Upper lobe of left lung (tissue), 6 donors: ENCODE data around the gene WASF3. TPM values are rescaled to one million over a fixed set of nuclear protein-coding genes. Genes with fewer than 3 reads are reported as not detected.

Experiments
- ATAC-seq, 2 donors: fragments of 200-7000 bp; cut with Tn5 transposase; one replicate each; pipeline ENCODE4 v1.9.1; 2022; ENCODE audit warnings: mild to moderate bottlenecking in 2 of 2, moderate library complexity in 2 of 2; ENCODE audit not compliant: low FRiP score in 2 of 2
- DNase-seq, 2 donors: peaks; one replicate each; pipeline ENCODE4 v3.0.0-alpha.2; 2019 to 2020
- H3K27ac ChIP-seq, 4 donors: fragments of 200-600 bp; sonication (generic); one replicate each; pipeline ENCODE4 v1.5.1; 2016 to 2019
- H3K27me3 ChIP-seq, 4 donors: fragments of 200-600 bp; sonication (generic); one replicate each; pipeline ENCODE4 v1.5.1; 2017 to 2019
- H3K36me3 ChIP-seq, 4 donors: fragments of 200-600 bp; sonication (generic); one replicate each; pipeline ENCODE4 v1.5.1; 2016 to 2019
- H3K4me1 ChIP-seq, 4 donors: fragments of 200-600 bp; sonication (generic); one replicate each; pipeline ENCODE4 v1.5.1; 2018 to 2019
- H3K4me3 ChIP-seq, 4 donors: fragments of 200-600 bp; sonication (generic); one replicate each; pipeline ENCODE4 v1.5.1; 2017 to 2019; ENCODE audit warnings: mild to moderate bottlenecking in 2 of 4, moderate library complexity in 1 of 4
- H3K9me3 ChIP-seq, 4 donors: fragments of 200-600 bp; sonication (generic); one replicate each; pipeline ENCODE4 v1.5.1; 2018 to 2019
- EP300 ChIP-seq, 4 donors: sonication (generic); formaldehyde crosslinking; IDR thresholded peaks; one replicate each; pipeline ENCODE4 v1.5.1; 2017; ENCODE audit warnings: antibody characterized with exemption in 4 of 4, control low read depth in 2 of 4
- POLR2A ChIP-seq, 4 donors: fragments of 450-650 bp; IDR thresholded peaks; one replicate each; pipeline ENCODE4 v1.5.1; 2016 to 2017; ENCODE audit warnings: antibody characterized with exemption in 4 of 4, mild to moderate bottlenecking in 2 of 4
- POLR2AphosphoS5 ChIP-seq, 2 donors: sonication (generic); formaldehyde crosslinking; IDR thresholded peaks; one replicate each; pipeline ENCODE4 v1.5.1; 2017; ENCODE audit warnings: antibody characterized with exemption in 2 of 2
- WGBS, 2 donors: methylation state at CpG; one replicate each; pipeline ENCODE4 v1.1.5; 2017 to 2018; 5-methylcytosine and 5-hydroxymethylcytosine counted together
- total RNA-seq, 6 donors: library from RNA; depleted of rRNA in 4 of 6; stranded (reverse); fragments of >200 nt in 4 of 6; gene quantifications; one replicate each; pipeline versions ENCODE4 v1.1.0 to v1.2.1, GENCODE V29; 2016 to 2021
- TF ChIP-seq, protein P1 (sequence below), 6 experiments: fragments of 450-650 bp in 4 of 6; fragments of 200-600 bp in 2 of 6; sonication (generic) in 2 of 6; IDR thresholded peaks; one replicate each; pipeline ENCODE4 v1.5.1; 2016 to 2019; ENCODE audit warnings: antibody characterized with exemption in 6 of 6
- donor health status: DM: no; HTN: no; CAD: no; lungs with moderate emphysema.
- donor health status: DM: no; HTN: yes; CAD: no; lungs with severe emphysema.

Gene WASF3
- total RNA-seq, 6 donors from 2014 or later: 12.6 to 23.0 (median 20.2) TPM

DNA sequence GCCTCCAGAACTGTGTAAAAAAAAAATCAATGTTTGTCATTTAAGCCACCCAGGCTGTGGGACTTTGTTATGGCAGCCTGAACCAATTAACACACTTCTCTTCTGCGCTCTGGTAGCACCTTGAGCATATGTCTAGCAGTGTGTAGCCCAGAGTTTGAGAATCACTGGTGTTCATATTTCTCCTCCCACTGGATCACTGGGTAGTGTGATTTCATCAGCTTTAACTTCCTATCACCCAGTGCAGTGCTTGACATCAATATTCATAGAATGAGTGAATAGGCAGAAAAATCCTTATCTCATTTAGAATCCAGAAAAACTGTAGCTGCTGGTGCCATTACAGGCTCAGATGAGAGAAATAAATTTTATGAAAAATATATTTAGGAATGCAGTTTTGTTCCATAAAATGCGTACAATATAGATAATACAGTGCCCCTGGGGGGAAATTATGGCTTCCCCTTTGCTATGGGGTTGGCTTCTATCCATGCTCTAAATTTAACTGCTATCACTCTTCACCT is 30.7 kb upstream of the WASF3 start:
- Histone ChIP-seq H3K36me3 (no peaks in the 10 kb centered on the region), H3K4me1 (no peaks in the 10 kb centered on the region), H3K27ac (no peak overlapping the region), H3K4me3 (no peak overlapping the region), H3K9me3 (no peaks in the 10 kb centered on the region), H3K27me3 (no peaks in the 10 kb centered on the region)
- WGBS, 2 donors: 83 to 91% methylated on average over 2 of the region's 2 CpGs
- DNase-seq: no peak
- no peak for TF ChIP-seq POLR2AphosphoS5 (IDR thresholded peaks at IDR 0.05)
- TF ChIP-seq, protein P1, sequence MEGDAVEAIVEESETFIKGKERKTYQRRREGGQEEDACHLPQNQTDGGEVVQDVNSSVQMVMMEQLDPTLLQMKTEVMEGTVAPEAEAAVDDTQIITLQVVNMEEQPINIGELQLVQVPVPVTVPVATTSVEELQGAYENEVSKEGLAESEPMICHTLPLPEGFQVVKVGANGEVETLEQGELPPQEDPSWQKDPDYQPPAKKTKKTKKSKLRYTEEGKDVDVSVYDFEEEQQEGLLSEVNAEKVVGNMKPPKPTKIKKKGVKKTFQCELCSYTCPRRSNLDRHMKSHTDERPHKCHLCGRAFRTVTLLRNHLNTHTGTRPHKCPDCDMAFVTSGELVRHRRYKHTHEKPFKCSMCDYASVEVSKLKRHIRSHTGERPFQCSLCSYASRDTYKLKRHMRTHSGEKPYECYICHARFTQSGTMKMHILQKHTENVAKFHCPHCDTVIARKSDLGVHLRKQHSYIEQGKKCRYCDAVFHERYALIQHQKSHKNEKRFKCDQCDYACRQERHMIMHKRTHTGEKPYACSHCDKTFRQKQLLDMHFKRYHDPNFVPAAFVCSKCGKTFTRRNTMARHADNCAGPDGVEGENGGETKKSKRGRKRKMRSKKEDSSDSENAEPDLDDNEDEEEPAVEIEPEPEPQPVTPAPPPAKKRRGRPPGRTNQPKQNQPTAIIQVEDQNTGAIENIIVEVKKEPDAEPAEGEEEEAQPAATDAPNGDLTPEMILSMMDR (IDR thresholded peaks at IDR 0.05): no peak
- no peak for TF ChIP-seq POLR2A (IDR thresholded peaks at IDR 0.05)
- no peak for TF ChIP-seq EP300 (IDR thresholded peaks at IDR 0.05)
- ATAC-seq: no peak

DNA sequence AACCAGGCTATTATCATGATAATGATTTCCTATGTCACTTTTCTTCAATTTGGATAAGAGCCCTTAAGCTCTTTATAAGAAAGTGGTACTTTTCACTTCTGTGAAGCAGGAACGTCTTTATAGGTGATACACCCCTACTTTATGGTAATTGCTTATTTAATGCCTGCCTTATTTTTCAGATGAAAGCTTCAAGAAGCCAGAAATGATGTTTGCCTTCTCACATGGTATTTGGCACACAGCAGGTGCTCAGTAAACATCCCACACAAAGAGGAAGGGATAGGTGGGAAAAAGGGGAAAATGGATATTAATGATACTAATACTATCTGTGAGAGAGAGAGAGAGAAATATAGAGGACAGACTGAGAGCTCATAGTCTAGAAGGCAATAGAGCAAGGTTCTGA is 29.0 kb upstream of the WASF3 start:
- no peaks in the 10 kb centered on the region for H3K36me3 ChIP-seq
- no peak overlapping the region for H3K27ac ChIP-seq
- H3K4me3 ChIP-seq: no peak overlapping the region
- TF ChIP-seq EP300 (IDR thresholded peaks at IDR 0.05): no peak
- no peak for TF ChIP-seq POLR2AphosphoS5 (IDR thresholded peaks at IDR 0.05)
- TF ChIP-seq POLR2A (IDR thresholded peaks at IDR 0.05): no peak
- TF ChIP-seq, protein P1 (IDR thresholded peaks at IDR 0.05): no peak
- ATAC-seq: no peak
- no peak for DNase-seq
- H3K9me3 ChIP-seq: no peaks in the 10 kb centered on the region
- no peaks in the 10 kb centered on the region for H3K4me1 ChIP-seq
- no peaks in the 10 kb centered on the region for H3K27me3 ChIP-seq
- 25 to 26% methylated on average over 1 of the region's 1 CpG for WGBS, 2 donors

DNA sequence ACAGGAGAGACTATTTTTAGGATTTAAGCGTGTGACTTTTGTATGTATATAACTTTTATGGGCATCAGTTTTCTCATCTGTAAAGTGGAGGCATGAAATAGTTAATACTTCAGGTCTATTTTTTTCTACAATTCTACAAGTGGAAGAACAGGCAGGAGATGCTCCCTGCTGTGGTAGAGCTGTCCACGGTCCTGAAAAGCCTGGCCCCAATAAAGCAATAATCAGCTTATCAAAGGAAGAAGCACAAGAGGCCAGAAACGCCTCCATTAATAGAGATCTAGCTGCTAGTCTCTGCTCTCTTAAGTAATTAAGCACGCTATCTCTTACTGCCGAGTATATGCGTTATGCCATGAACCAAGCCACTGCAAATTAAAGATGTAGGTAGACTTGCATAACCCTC is 28.0 kb upstream of the WASF3 start:
- Histone ChIP-seq H3K27me3 (no peaks in the 10 kb centered on the region), H3K4me1 (no peaks in the 10 kb centered on the region), H3K36me3 (no peaks in the 10 kb centered on the region), H3K27ac (no peak overlapping the region), H3K4me3 (no peak overlapping the region), H3K9me3 (no peaks in the 10 kb centered on the region)
- WGBS, 2 donors: 31 to 39% methylated on average over 6 of the region's 6 CpGs
- ATAC-seq: no peak
- no peak for DNase-seq
- TF ChIP-seq POLR2AphosphoS5 (IDR thresholded peaks at IDR 0.05): no peak
- TF ChIP-seq, protein P1 (IDR thresholded peaks at IDR 0.05): no peak
- TF ChIP-seq EP300 (IDR thresholded peaks at IDR 0.05): no peak
- TF ChIP-seq POLR2A (IDR thresholded peaks at IDR 0.05): no peak

DNA sequence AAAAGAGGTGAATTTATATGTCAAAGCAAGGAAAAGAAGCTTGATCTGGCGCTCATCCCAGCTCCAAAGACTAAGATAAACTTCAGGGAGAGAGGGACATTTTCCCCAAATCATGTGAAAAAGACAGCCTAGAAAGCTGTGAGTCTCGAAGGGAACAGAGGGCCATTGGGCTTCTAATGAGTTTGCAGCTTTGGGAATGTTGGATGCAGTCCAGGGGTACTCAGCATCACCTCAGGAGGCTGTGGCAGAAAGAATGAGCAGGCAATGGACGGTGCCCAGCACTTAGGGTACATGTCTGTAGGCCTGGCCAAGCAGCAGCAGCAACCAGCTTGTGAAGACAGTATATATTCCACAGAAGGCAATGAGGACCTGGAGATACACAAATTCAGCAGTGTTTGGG is 25.7 kb upstream of the WASF3 start:
- Histone ChIP-seq H3K27me3 (no peaks in the 10 kb centered on the region), H3K4me1 (no peaks in the 10 kb centered on the region), H3K27ac (no peak overlapping the region), H3K9me3 (no peaks in the 10 kb centered on the region), H3K4me3 (no peak overlapping the region), H3K36me3 (no peaks in the 10 kb centered on the region)
- ATAC-seq: no peak
- DNase-seq: no peak
- WGBS, 2 donors: 59 to 62% methylated on average over 3 of the region's 3 CpGs
- no peak for TF ChIP-seq POLR2A (IDR thresholded peaks at IDR 0.05)
- TF ChIP-seq EP300 (IDR thresholded peaks at IDR 0.05): no peak
- TF ChIP-seq, protein P1 (IDR thresholded peaks at IDR 0.05): no peak
- no peak for TF ChIP-seq POLR2AphosphoS5 (IDR thresholded peaks at IDR 0.05)

DNA sequence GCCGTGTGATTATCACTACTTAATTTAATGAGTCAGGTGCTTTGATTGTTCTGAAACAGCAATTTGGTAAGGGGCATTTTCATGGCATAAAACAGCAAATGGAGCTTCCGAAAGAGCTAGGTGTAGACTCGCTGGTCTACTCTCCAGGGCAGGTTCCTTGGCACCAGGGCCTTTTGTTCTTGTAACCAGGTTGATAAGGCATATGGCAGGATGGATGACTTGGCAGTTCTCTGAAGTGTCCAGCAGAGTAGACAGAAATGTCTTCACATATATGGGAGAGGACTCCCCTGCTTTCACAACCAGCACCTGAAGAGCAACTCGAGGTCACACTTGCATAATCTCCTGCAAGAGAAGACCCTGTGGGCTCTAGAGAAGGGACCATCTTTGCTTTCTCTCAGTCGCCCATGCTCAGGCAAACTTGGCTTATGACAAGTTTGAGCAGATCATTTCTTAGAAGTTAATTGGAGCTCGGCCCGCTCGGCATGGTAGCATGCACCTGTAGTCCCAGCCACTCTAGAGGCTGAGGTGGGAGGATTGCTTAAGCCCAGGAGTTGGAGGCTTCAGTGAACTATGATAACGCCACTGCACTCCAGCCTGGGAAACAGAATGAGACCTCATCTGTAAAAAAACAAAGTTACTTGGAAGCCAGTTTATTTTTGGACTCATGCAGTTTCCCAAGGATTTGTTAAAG is 23.3 kb upstream of the WASF3 start:
- Histone ChIP-seq H3K36me3 (no peaks in the 10 kb centered on the region), H3K4me3 (no peak overlapping the region), H3K27ac (no peak overlapping the region), H3K9me3 (no peaks in the 10 kb centered on the region), H3K27me3 (no peaks in the 10 kb centered on the region), H3K4me1 (no peaks in the 10 kb centered on the region)
- TF ChIP-seq POLR2A (IDR thresholded peaks at IDR 0.05): no peak
- TF ChIP-seq POLR2AphosphoS5 (IDR thresholded peaks at IDR 0.05): no peak
- TF ChIP-seq, protein P1 (IDR thresholded peaks at IDR 0.05): no peak
- TF ChIP-seq EP300 (IDR thresholded peaks at IDR 0.05): no peak
- WGBS, 2 donors: 80 to 87% methylated on average over 7 to 9 of the region's 9 CpGs
- DNase-seq: no peak
- ATAC-seq: no peak
